ENCODE measurements around the gene DAAM1. TPM values are rescaled to one million over a fixed set of nuclear protein-coding genes. Genes with fewer than 3 reads are reported as not detected.

Gene DAAM1
- total RNA-seq, 2 donors from 2014 or later: 11.1 to 13.9 TPM

GRCh38 chr14:59359431-59360124 is 171.1 kb downstream of the DAAM1 start:
- H3K27ac Mint-ChIP-seq: no peak overlapping the region
- ATAC-seq (no peak), DNase-seq (ENCODE audit: low spot score in 2 of 2) (no peak)
- H3K9me3 Mint-ChIP-seq: no peaks in the 10 kb centered on the region
- peaks cover 0 to 3% of the 10 kb centered on the region in 2 donors for H3K36me3 Mint-ChIP-seq

GRCh38 chr14:59360233-59360632 is 171.8 kb downstream of the DAAM1 start:
- ATAC-seq (no peak), DNase-seq (ENCODE audit: low spot score in 2 of 2) (no peak)
- Mint-ChIP-seq H3K36me3 (peaks cover 0 to 9% of the 10 kb centered on the region in 2 donors), H3K27ac (no peak overlapping the region), H3K9me3 (no peaks in the 10 kb centered on the region)

GRCh38 chr14:59360923-59361794 is 172.7 kb downstream of the DAAM1 start:
- ATAC-seq (no peak), DNase-seq (ENCODE audit: low spot score in 2 of 2) (no peak)
- peaks cover 0 to 9% of the 10 kb centered on the region in 2 donors for H3K36me3 Mint-ChIP-seq
- no peak overlapping the region for H3K27ac Mint-ChIP-seq
- H3K9me3 Mint-ChIP-seq: no peaks in the 10 kb centered on the region

GRCh38 chr14:59362513-59362912 is 174.0 kb downstream of the DAAM1 start:
- ATAC-seq (no peak), DNase-seq (ENCODE audit: low spot score in 2 of 2) (no peak)
- no peaks in the 10 kb centered on the region for H3K9me3 Mint-ChIP-seq
- H3K27ac Mint-ChIP-seq: no peak overlapping the region
- H3K36me3 Mint-ChIP-seq: peaks cover 0 to 9% of the 10 kb centered on the region in 2 donors

DNA sequence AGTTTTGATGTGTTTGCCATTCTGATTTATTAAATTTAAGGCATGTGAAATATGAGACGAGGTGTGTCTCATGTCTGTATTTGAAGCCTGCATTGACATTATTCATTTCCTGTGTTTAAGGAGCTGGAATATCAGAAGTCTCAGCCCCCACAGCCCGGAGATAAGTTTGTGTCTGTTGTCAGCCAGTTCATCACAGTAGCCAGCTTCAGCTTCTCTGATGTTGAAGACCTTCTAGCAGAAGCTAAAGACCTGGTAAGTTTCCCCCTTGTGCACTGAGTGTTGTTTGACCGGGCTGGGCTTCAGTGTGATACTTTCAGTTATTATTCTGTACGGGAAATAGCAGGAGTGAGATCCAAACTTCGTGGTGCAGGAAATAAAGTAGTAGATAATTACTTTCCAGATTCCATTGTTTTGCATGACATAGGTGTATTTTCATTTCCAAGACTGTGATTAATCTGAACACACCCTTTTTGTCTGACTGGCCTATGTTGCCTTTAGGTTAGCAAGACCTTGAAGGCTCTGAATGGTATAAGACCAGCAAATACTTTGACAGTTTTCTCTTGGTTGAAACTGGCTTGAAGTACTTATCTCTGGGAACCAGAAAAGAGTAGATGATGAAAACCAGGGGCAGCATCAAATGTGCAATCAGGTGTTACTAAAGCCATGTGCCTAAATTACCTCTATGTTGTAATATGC is 175.2 kb downstream of the DAAM1 start:
- Mint-ChIP-seq H3K27ac (no peak overlapping the region), H3K9me3 (no peaks in the 10 kb centered on the region), H3K36me3 (peaks cover 0 to 15% of the 10 kb centered on the region in 2 donors)
- DNase-seq (ENCODE audit: low spot score in 2 of 2): no peak
- no peak for ATAC-seq

DNA sequence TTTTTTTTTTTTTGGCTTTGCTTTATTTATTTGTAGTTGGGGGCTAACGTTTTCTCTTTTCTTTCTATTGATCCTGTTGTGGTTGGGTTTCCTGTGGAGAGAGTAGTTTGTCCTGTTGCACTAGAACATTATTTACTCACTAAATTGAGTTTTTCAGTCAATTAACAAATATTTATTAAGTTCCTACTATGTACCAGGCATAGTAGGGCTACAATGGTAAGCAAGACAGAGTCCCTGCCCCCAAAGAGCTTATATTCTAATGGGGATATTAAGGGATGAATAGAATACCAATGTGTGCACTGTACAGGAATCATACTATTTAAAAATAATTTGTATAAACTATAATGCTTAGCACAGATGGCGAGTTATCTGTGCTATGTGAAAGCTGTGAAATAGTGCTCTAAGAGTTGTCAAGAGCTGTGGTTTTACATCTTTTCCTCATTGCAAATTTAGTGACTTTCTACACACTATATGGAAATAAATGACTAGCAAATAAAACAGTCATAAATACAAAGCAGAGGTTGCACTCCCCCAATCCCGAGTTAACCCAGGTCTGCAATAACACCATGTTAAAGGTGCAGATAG is 181.8 kb downstream of the DAAM1 start:
- no peak for DNase-seq (ENCODE audit: low spot score in 2 of 2)
- Mint-ChIP-seq H3K9me3 (no peaks in the 10 kb centered on the region), H3K27ac (no peak overlapping the region), H3K36me3 (peaks cover 0 to 6% of the 10 kb centered on the region in 2 donors)
- no peak for ATAC-seq

- Mint-ChIP-seq H3K27ac (no peak overlapping the region), H3K36me3 (peaks cover 0 to 6% of the 10 kb centered on the region in 2 donors), H3K9me3 (no peaks in the 10 kb centered on the region)
- ATAC-seq (no peak), DNase-seq (ENCODE audit: low spot score in 2 of 2) (no peak)
Observed at GRCh38 chr14:59371771-59372170, 183.3 kb downstream of the DAAM1 start.

- DNase-seq (ENCODE audit: low spot score in 2 of 2) (no peak), ATAC-seq (no peak)
- no peak overlapping the region for H3K27ac Mint-ChIP-seq
- no peaks in the 10 kb centered on the region for H3K36me3 Mint-ChIP-seq
- no peaks in the 10 kb centered on the region for H3K9me3 Mint-ChIP-seq
Observed at GRCh38 chr14:59374048-59374447, 185.6 kb downstream of the DAAM1 start.

GRCh38 chr14:59376686-59377085 is 188.2 kb downstream of the DAAM1 start:
- ATAC-seq (no peak), DNase-seq (ENCODE audit: low spot score in 2 of 2) (no peak)
- Mint-ChIP-seq H3K36me3 (no peaks in the 10 kb centered on the region), H3K9me3 (no peaks in the 10 kb centered on the region), H3K27ac (no peak overlapping the region)

- Mint-ChIP-seq H3K27ac (no peak overlapping the region), H3K36me3 (peaks cover 0 to 3% of the 10 kb centered on the region in 2 donors), H3K9me3 (peaks cover 0 to 3% of the 10 kb centered on the region in 2 donors)
- no peak for ATAC-seq
- DNase-seq (ENCODE audit: low spot score in 2 of 2): no peak
Observed at GRCh38 chr14:59377491-59377890, 189.0 kb downstream of the DAAM1 start.

GRCh38 chr14:59377991-59378601 is 189.6 kb downstream of the DAAM1 start:
- no peak for ATAC-seq
- DNase-seq (ENCODE audit: low spot score in 2 of 2): no peak
- peaks cover 0 to 9% of the 10 kb centered on the region in 2 donors for H3K36me3 Mint-ChIP-seq
- H3K9me3 Mint-ChIP-seq: peaks cover 0 to 8% of the 10 kb centered on the region in 2 donors
- no peak overlapping the region for H3K27ac Mint-ChIP-seq

DNA sequence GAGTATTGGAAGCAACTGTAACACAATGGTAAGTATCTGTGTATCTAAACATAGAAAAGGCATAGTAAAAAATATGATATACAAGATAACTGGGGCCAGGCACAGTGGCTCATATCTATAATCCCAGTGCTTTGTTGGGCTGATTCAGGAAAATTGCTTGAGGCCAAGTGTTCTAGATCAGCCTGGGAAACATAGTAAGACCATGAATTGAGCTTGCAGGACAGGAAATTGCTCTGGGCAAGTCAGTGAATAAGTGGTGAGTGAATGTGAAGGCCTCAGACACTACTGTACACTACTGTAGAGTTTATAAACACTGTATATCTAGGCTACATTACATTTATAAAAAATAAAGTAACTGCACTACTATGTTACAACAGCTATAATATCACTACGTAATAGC is 201.5 kb downstream of the DAAM1 start:
- peaks cover 0 to 13% of the 10 kb centered on the region in 2 donors for H3K36me3 Mint-ChIP-seq
- DNase-seq (ENCODE audit: low spot score in 2 of 2) (no peak), ATAC-seq (no peak)
- H3K9me3 Mint-ChIP-seq: peaks cover 7 to 15% of the 10 kb centered on the region in 2 donors
- no peak overlapping the region for H3K27ac Mint-ChIP-seq

GRCh38 chr14:59391388-59391787 is 202.9 kb downstream of the DAAM1 start:
- no peak for DNase-seq (ENCODE audit: low spot score in 2 of 2)
- peaks cover 0 to 13% of the 10 kb centered on the region in 2 donors for H3K36me3 Mint-ChIP-seq
- peaks cover 0 to 11% of the 10 kb centered on the region in 2 donors for H3K9me3 Mint-ChIP-seq
- no peak for ATAC-seq
- H3K27ac Mint-ChIP-seq: no peak overlapping the region

DNA sequence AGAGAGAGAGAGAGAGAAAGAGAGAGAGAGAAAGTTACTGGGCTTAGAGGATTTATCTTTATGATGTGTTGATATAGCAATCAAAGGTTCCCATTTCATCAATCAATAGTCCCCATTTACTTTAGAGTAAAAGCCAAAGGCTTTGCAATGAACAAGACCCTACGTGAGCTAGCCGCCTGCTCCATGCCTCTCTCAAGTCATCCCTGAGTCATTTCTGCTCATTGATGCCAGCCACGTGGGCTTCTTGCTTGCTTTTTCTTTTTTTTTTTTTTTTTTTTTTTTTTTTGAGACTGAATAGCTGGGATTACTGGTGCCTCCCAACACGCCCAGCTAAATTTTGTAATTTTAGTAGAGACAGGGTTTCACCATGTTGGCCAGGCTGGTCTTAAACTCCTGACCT is 205.8 kb downstream of the DAAM1 start:
- H3K36me3 Mint-ChIP-seq: no peaks in the 10 kb centered on the region
- H3K9me3 Mint-ChIP-seq: no peaks in the 10 kb centered on the region

GRCh38 chr14:59395672-59396071 is 207.2 kb downstream of the DAAM1 start:
- ATAC-seq (no peak), DNase-seq (ENCODE audit: low spot score in 2 of 2) (no peak)
- no peaks in the 10 kb centered on the region for H3K9me3 Mint-ChIP-seq
- no peaks in the 10 kb centered on the region for H3K36me3 Mint-ChIP-seq
- H3K27ac Mint-ChIP-seq: no peak overlapping the region

More for the DNA sequence above, 205.8 kb downstream of the DAAM1 start:
- H3K27ac Mint-ChIP-seq: no peak overlapping the region
- DNase-seq (ENCODE audit: low spot score in 2 of 2): no peak
- no peak for ATAC-seq

- Mint-ChIP-seq H3K9me3 (peaks cover 14 to 16% of the 10 kb centered on the region in 2 donors), H3K27ac (no peak overlapping the region), H3K36me3 (peaks cover 7 to 21% of the 10 kb centered on the region in 2 donors)
- ATAC-seq: peak in 1 of 2 donors; percentile 74
- DNase-seq (ENCODE audit: low spot score in 2 of 2): no peak
Observed at GRCh38 chr14:59398841-59399240, 210.4 kb downstream of the DAAM1 start.

All from activated naive CD4-positive, alpha-beta T cell treated with anti-CD3 and anti-CD28 coated beads, Interleukin-2, amount 50 U/mL, for 72 hours (primary cell).